Sciatic nerve (tissue), 2 donors: ENCODE data around the gene COL12A1. TPM values are rescaled to one million over a fixed set of nuclear protein-coding genes. Genes with fewer than 3 reads are reported as not detected.

Experiments
- ATAC-seq: fragments of 200-7000 bp; cut with Tn5 transposase; one replicate; pipeline ENCODE4 v1.9.1; 2020; ENCODE audit warnings: mild to moderate bottlenecking, moderate library complexity
- DNase-seq: peaks from one replicate; pipeline ENCODE4 v3.0.0-alpha.2; 2020; ENCODE audit warnings: low spot score
- intact Hi-C: fragments of 100-400 bp; cut with DNase I; formaldehyde crosslinking; loops from one replicate; pipeline ENCODE4 v1.14.2; 2022
- total RNA-seq: library from RNA; stranded (reverse); fragmentation: NEBNext Ultra II Directional; extraction: Animal tissue kit (Norgen Biotek cat#: 25700); gene quantifications from one replicate; pipeline ENCODE4 v1.2.1, GENCODE V29; 2021
- donor health status: DM: no; HTN: no; CAD: no.
- donor health status: DM: no; HTN: no; CAD: no.

Gene COL12A1
- total RNA-seq, 1 donor from 2014 or later: 275 TPM

- intact Hi-C loops: no loop called here
- no peak for ATAC-seq
- DNase-seq: no peak
Measured at GRCh38 chr6:75215291-75215690, 9.4 kb upstream of the COL12A1 start.

GRCh38 chr6:75213732-75214131 lies 7.9 kb upstream of the COL12A1 start:
- intact Hi-C loops: no loop called here
- no peak for DNase-seq
- no peak for ATAC-seq

GRCh38 chr6:75213112-75213511 lies 7.3 kb upstream of the COL12A1 start:
- intact Hi-C loops: no loop called here
- no peak for DNase-seq
- ATAC-seq: no peak

GRCh38 chr6:75211920-75212590 lies 6.2 kb upstream of the COL12A1 start:
- DNase-seq (no peak), ATAC-seq (no peak)
- intact Hi-C loops: no loop called here

- intact Hi-C loops: no loop called here
- DNase-seq (no peak), ATAC-seq (no peak)
Measured at GRCh38 chr6:75210885-75211739, 5.3 kb upstream of the COL12A1 start.

- ATAC-seq (no peak), DNase-seq (no peak)
- intact Hi-C loops: loop anchor here (5.0 to 10.0 kb wide), 2 partner anchors 794 to 1117 kb away; no protein-coding TSS in a partner anchor
Measured at GRCh38 chr6:75209184-75209723, 3.4 kb upstream of the COL12A1 start.

GRCh38 chr6:75208298-75209183 lies 2.7 kb upstream of the COL12A1 start:
- DNase-seq (peak; percentile 94), ATAC-seq (peak; percentile 63)
- intact Hi-C loops: loop anchor here (5.0 to 10.0 kb wide), 2 partner anchors 794 to 1116 kb away; no protein-coding TSS in a partner anchor

- peak; percentile 12 for ATAC-seq
- peak; percentile 64 for DNase-seq
- intact Hi-C loops: loop anchor here (5.0 to 10.0 kb wide), 2 partner anchors 792 to 1114 kb away; no protein-coding TSS in a partner anchor
Measured at GRCh38 chr6:75206576-75207342, 906 bp upstream of the COL12A1 start.

GRCh38 chr6:75204959-75205775 lies 686 bp downstream of the COL12A1 start:
- peak; percentile 77 for DNase-seq
- peak; percentile 21 for ATAC-seq
- intact Hi-C loops: loop anchor here (5.0 to 10.0 kb wide), 2 partner anchors 790 to 1113 kb away; no protein-coding TSS in a partner anchor

GRCh38 chr6:75204217-75204958 lies 1.5 kb downstream of the COL12A1 start:
- ATAC-seq (peak; percentile 14), DNase-seq (peak; percentile 88)
- intact Hi-C loops: loop anchor here (10.0 kb wide), 1 partner anchor 790 kb away; no protein-coding TSS in a partner anchor

GRCh38 chr6:75203721-75204120 lies 2.1 kb downstream of the COL12A1 start:
- ATAC-seq (no peak), DNase-seq (no peak)
- intact Hi-C loops: loop anchor here (10.0 kb wide), 1 partner anchor 789 kb away; no protein-coding TSS in a partner anchor

- no peak for ATAC-seq
- DNase-seq: no peak
- intact Hi-C loops: loop anchor here (10.0 kb wide), 1 partner anchor 788 kb away; no protein-coding TSS in a partner anchor
Measured at GRCh38 chr6:75202676-75203131, 3.1 kb downstream of the COL12A1 start.

GRCh38 chr6:75201901-75202672 lies 3.8 kb downstream of the COL12A1 start:
- intact Hi-C loops: loop anchor here (10.0 kb wide), 1 partner anchor 787 kb away; no protein-coding TSS in a partner anchor
- DNase-seq (peak; percentile 72), ATAC-seq (peak; percentile 20)

- ATAC-seq: no peak
- DNase-seq: no peak
- intact Hi-C loops: loop anchor here (10.0 kb wide), 1 partner anchor 786 kb away; no protein-coding TSS in a partner anchor
Measured at GRCh38 chr6:75201021-75201420, 4.8 kb downstream of the COL12A1 start.

- intact Hi-C loops: loop anchor here (10.0 kb wide), 1 partner anchor 785 kb away; no protein-coding TSS in a partner anchor
- DNase-seq: no peak
- peak; percentile 21 for ATAC-seq
Measured at GRCh38 chr6:75199889-75200288, 6.0 kb downstream of the COL12A1 start.
